ENCODE measurements around the gene PTPRE.

Gene PTPRE

GRCh38 chr10:128125944-128126764, 219.3 kb downstream of the PTPRE start, which contains the start of gene MKI67:
TSS of gene MKI67 (minus strand) at chr10:128126423. CDS start at chr10:128125667, 756 bp downstream.
- DNase-seq (ENCODE audit: low spot score) = peak; percentile 91

GRCh38 chr10:128128582-128128981, 221.7 kb downstream of the PTPRE start:
- no peak for DNase-seq (ENCODE audit: low spot score)

DNA sequence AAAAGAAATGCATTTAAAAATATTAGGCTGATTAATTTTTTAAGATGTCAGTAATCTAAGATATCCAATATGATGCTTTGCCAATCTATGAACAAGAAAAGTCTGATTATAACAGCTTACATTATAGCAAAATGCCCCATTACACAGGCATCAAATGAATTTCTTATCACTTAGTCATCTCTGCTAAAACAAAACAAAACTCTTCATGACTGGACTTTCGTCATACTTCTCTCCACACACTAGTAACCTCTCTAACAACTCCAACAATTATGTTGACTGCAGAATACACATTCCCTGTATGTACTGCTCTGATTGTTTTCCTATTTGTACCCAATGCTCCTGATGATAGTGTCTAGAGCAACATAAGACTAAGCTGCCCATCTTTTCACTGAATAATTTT, 223.1 kb downstream of the PTPRE start:
- no peak for DNase-seq (ENCODE audit: low spot score)

Data from LoVo (cell line).